Sigmoid colon (tissue), 7 donors: ENCODE measurements around the gene SYPL1. TPM values are rescaled to one million over a fixed set of nuclear protein-coding genes. Genes with fewer than 3 reads are reported as not detected.

Experiments
- DNase-seq: peaks from one replicate; pipeline ENCODE4 v3.0.0-alpha.2; 2019
- H3K27ac ChIP-seq, 4 donors: fragments of 200-600 bp; sonication (generic); one replicate each; pipeline ENCODE4 v1.5.1; 2016 to 2019; ENCODE audit warnings: mild to moderate bottlenecking in 1 of 4
- H3K27me3 ChIP-seq, 3 donors: fragments of 200-600 bp; sonication (generic); one replicate each; pipeline ENCODE4 v1.5.1; 2019; ENCODE audit warnings: mild to moderate bottlenecking in 1 of 3
- H3K36me3 ChIP-seq, 4 donors: fragments of 200-600 bp; sonication (generic); one replicate each; pipeline ENCODE4 v1.5.1; 2016 to 2019
- H3K4me1 ChIP-seq, 4 donors: fragments of 200-600 bp; sonication (generic); one replicate each; pipeline ENCODE4 v1.5.1; 2017 to 2019
- H3K4me3 ChIP-seq, 4 donors: fragments of 200-600 bp; sonication (generic); one replicate each; pipeline ENCODE4 v1.5.1; 2017 to 2019; ENCODE audit warnings: mild to moderate bottlenecking in 2 of 4, moderate library complexity in 1 of 4
- H3K9me3 ChIP-seq, 4 donors: fragments of 200-600 bp in 3 of 4; sonication (generic) in 3 of 4; one replicate each; pipeline versions ENCODE4 v1.5.1 to v1.6.1; 2013 to 2019
- CTCF ChIP-seq, 4 experiments: fragments of 450-650 bp in 3 of 4; fragments of 200-600 bp in 1 of 4; IDR thresholded peaks; one replicate each; pipeline ENCODE4 v1.5.1; 2016 to 2019; ENCODE audit warnings: antibody characterized with exemption in 4 of 4, mild to moderate bottlenecking in 3 of 4, moderate library complexity in 2 of 4
- EP300 ChIP-seq, 4 donors: sonication (generic); formaldehyde crosslinking; IDR thresholded peaks; one replicate each; pipeline ENCODE4 v1.6.1; 2017; ENCODE audit warnings: antibody characterized with exemption in 4 of 4
- POLR2A ChIP-seq, 2 donors: fragments of 450-650 bp; IDR thresholded peaks; one replicate each; pipeline ENCODE4 v1.6.1; 2016; ENCODE audit warnings: antibody characterized with exemption in 2 of 2, mild to moderate bottlenecking in 2 of 2, moderate library complexity in 2 of 2
- POLR2AphosphoS5 ChIP-seq, 4 donors: sonication (generic); formaldehyde crosslinking; IDR thresholded peaks; one replicate each; pipeline ENCODE4 v1.6.1; 2017; ENCODE audit warnings: antibody characterized with exemption in 4 of 4
- WGBS, 2 donors: extraction: QIAGEN DNeasy Blood & Tissue Kit; methylation state at CpG; one replicate each; pipeline ENCODE4 v1.1.7; 2013; 5-methylcytosine and 5-hydroxymethylcytosine counted together
- intact Hi-C: fragments of 100-400 bp; cut with DNase I; formaldehyde crosslinking; loops from one replicate; pipeline ENCODE4 v1.15.1; 2023
- polyA plus RNA-seq, 3 donors: library from polyadenylated mRNA; stranded (reverse); fragments of 200-250 nt; gene quantifications; one replicate each; pipeline ENCODE4 v1.2.3, GENCODE V29; 2013
- total RNA-seq, 4 donors: library from RNA; depleted of rRNA; stranded (reverse); fragments of >200 nt; gene quantifications; one replicate each; pipeline ENCODE4 v1.1.0, GENCODE V29; 2016
- donor health status: healthy with polysubstance abuse.
- donor health status: Bipolar disorder and iron deficiency.
- donor health status: healthy.

Gene SYPL1
- total and polyA plus RNA-seq, 7 donors = 21.0 to 184 (median 99.5) TPM

GRCh38 chr7:106127984-106128780 is 16.1 kb upstream of the SYPL1 start:
- no peak for DNase-seq
- peak overlapping the region in 1 of 4 donors; percentile 6 for H3K27ac ChIP-seq
- H3K9me3 ChIP-seq = no peaks in the 10 kb centered on the region
- H3K4me3 ChIP-seq = no peak overlapping the region
- intact Hi-C loops = no loop called here
- no peak for TF ChIP-seq POLR2A (IDR thresholded peaks at IDR 0.05)
- no peak for TF ChIP-seq EP300 (IDR thresholded peaks at IDR 0.05)
- no peak for TF ChIP-seq CTCF (IDR thresholded peaks at IDR 0.05)
- TF ChIP-seq POLR2AphosphoS5 (IDR thresholded peaks at IDR 0.05) = no peak
- H3K27me3 ChIP-seq = no peaks in the 10 kb centered on the region
- H3K36me3 ChIP-seq = no peaks in the 10 kb centered on the region
- peaks cover 0 to 49% (median 33%) of the 10 kb centered on the region in 4 donors for H3K4me1 ChIP-seq
- WGBS, 2 donors = 82 to 84% methylated on average over 5 of the region's 5 CpGs

GRCh38 chr7:106126170-106126938 is 14.2 kb upstream of the SYPL1 start:
- whole genome bisulfite sequencing, 2 donors = 10 to 34% methylated on average over 7 of the region's 7 CpGs
- intact Hi-C loops = no loop called here

DNA sequence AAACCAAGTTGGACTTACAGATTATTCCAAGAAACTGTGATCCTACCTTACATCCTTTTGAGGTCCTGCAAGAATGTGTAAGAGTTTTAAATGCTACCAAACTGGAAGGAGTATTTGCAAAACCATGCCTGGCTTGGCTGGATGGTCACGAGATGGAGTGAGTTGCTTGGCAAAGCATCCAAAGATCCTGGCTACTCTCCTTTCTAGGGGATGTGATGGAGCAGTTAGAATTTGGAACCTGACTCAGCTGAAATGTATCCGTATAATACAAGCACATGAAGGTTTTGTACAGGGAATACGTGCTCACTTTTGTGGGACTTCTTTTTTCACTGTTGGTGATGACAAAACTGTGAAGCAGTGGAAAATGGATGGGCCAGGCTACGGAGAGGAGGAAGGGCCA is 13.3 kb upstream of the SYPL1 start:
- Histone ChIP-seq H3K27ac (peak overlapping the region in 2 of 4 donors; percentile 49 to 74), H3K27me3 (no peaks in the 10 kb centered on the region), H3K4me3 (no peak overlapping the region), H3K9me3 (no peaks in the 10 kb centered on the region), H3K36me3 (no peaks in the 10 kb centered on the region), H3K4me1 (peaks cover 0 to 74% (median 53%) of the 10 kb centered on the region in 4 donors)
- intact Hi-C loops = no loop called here
- TF ChIP-seq POLR2AphosphoS5 (IDR thresholded peaks at IDR 0.05) = peak in 1 of 4 donors; percentile 40
- no peak for TF ChIP-seq EP300 (IDR thresholded peaks at IDR 0.05)
- WGBS, 2 donors = 70 to 91% methylated on average over 4 of the region's 4 CpGs
- no peak for DNase-seq

More at GRCh38 chr7:106126170-106126938, 14.2 kb upstream of the SYPL1 start:
- Histone ChIP-seq H3K4me3 (no peak overlapping the region), H3K36me3 (no peaks in the 10 kb centered on the region), H3K27me3 (no peaks in the 10 kb centered on the region), H3K4me1 (peaks cover 0 to 66% (median 48%) of the 10 kb centered on the region in 4 donors), H3K27ac (peak overlapping the region in 2 of 4 donors; percentile 49 to 74), H3K9me3 (no peaks in the 10 kb centered on the region)
- no peak for DNase-seq
- TF ChIP-seq POLR2AphosphoS5 (IDR thresholded peaks at IDR 0.05) (no peak), CTCF (IDR thresholded peaks at IDR 0.05) (no peak), POLR2A (IDR thresholded peaks at IDR 0.05) (no peak), EP300 (IDR thresholded peaks at IDR 0.05) (no peak)

DNA sequence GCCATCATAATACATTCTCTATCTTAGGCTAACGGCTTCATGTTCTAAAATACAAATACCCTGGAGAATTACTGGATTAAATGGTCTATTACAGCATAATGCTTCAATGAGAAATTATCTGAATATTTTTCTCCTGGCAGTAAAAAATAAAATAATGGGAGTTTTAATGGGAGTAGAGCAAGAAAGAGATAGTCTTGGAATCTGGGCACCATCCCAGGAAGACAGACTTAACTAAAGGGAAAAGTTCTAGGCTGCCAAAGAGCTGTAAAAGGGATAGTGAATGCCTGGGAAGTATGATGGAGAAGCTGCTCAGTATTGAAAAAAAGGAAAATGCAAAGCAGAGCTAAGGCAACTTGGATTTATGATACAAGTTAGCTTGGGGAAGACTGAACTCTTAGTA is 12.1 kb upstream of the SYPL1 start:
- Histone ChIP-seq H3K27me3 (no peaks in the 10 kb centered on the region), H3K36me3 (no peaks in the 10 kb centered on the region), H3K4me3 (no peak overlapping the region), H3K4me1 (peaks cover 0 to 84% (median 60%) of the 10 kb centered on the region in 4 donors), H3K27ac (peak overlapping the region in 3 of 4 donors; percentile 21 to 74 (median 40)), H3K9me3 (no peaks in the 10 kb centered on the region)
- no peak for TF ChIP-seq POLR2A (IDR thresholded peaks at IDR 0.05)
- 86 to 93% methylated on average over 1 of the region's 1 CpG for WGBS, 2 donors
- intact Hi-C loops = no loop called here
- DNase-seq = no peak

- no peak overlapping the region for H3K4me3 ChIP-seq
- WGBS, 2 donors = 81 to 82% methylated on average over 1 of the region's 1 CpG
- H3K4me1 ChIP-seq = peaks cover 0 to 83% (median 66%) of the 10 kb centered on the region in 4 donors
- H3K36me3 ChIP-seq = no peaks in the 10 kb centered on the region
- H3K27me3 ChIP-seq = no peaks in the 10 kb centered on the region
- no peak for TF ChIP-seq POLR2AphosphoS5 (IDR thresholded peaks at IDR 0.05)
- no peak for TF ChIP-seq POLR2A (IDR thresholded peaks at IDR 0.05)
- no peak for TF ChIP-seq CTCF (IDR thresholded peaks at IDR 0.05)
- no peak for TF ChIP-seq EP300 (IDR thresholded peaks at IDR 0.05)
- DNase-seq = no peak
- peak overlapping the region in 1 of 4 donors; percentile 57 for H3K27ac ChIP-seq
- H3K9me3 ChIP-seq = no peaks in the 10 kb centered on the region
- intact Hi-C loops = no loop called here
Observed at GRCh38 chr7:106122713-106123112, 10.6 kb upstream of the SYPL1 start.
